Medulla oblongata (tissue), 1 donor: ENCODE results near the gene TBC1D3B.
A peak's percentile ranks its signal among the peaks of the same experiment; 100 is the strongest.
"Not testable (repeated sequence)": the region's sequence is repeated elsewhere in the genome, so short reads cannot be mapped to it uniquely, and the experiment has no call there.

ENCODE experiments used
- DNase-seq: peaks from one replicate; pipeline ENCODE4 v3.0.0-alpha.2; 2015; ENCODE audit errors: extremely low spot score

The TBC1D3B gene

GRCh38 chr17:36181446-36182175 is 5.2 kb upstream of the TBC1D3B start:
- not testable (repeated sequence) for DNase-seq

GRCh38 chr17:36168836-36169235 is 7.6 kb downstream of the TBC1D3B start:
- DNase-seq: not testable (repeated sequence)

- DNase-seq: no peak
Measured at GRCh38 chr17:36153895-36154610, 22.4 kb downstream of the TBC1D3B start.

- no peak for DNase-seq
Measured at GRCh38 chr17:36152639-36153120, 23.8 kb downstream of the TBC1D3B start.

GRCh38 chr17:36151891-36152638 is 24.4 kb downstream of the TBC1D3B start:
- DNase-seq: no peak

- peak; percentile 23 for DNase-seq
Measured at GRCh38 chr17:36149296-36149820, 27.1 kb downstream of the TBC1D3B start.

- peak; percentile 66 for DNase-seq
Measured at GRCh38 chr17:36148559-36149295, 27.7 kb downstream of the TBC1D3B start.

GRCh38 chr17:36147601-36148000 is 28.8 kb downstream of the TBC1D3B start:
- DNase-seq: no peak

GRCh38 chr17:36144981-36145729 is 31.3 kb downstream of the TBC1D3B start:
- no peak for DNase-seq

- no peak for DNase-seq
Measured at GRCh38 chr17:36144014-36144413, 32.4 kb downstream of the TBC1D3B start.

- no peak for DNase-seq
Measured at GRCh38 chr17:36142806-36143205, 33.6 kb downstream of the TBC1D3B start.

GRCh38 chr17:36142235-36142634 is 34.2 kb downstream of the TBC1D3B start:
- no peak for DNase-seq

GRCh38 chr17:36136439-36136838 is 40.0 kb downstream of the TBC1D3B start:
- no peak for DNase-seq

- no peak for DNase-seq
Measured at GRCh38 chr17:36136036-36136435, 40.4 kb downstream of the TBC1D3B start.

GRCh38 chr17:36135465-36135864 is 41.0 kb downstream of the TBC1D3B start:
- no peak for DNase-seq

GRCh38 chr17:36133602-36134236 is 42.7 kb downstream of the TBC1D3B start:
- peak; percentile 59 for DNase-seq

- peak; percentile 10 for DNase-seq
Measured at GRCh38 chr17:36132421-36132831, 44.0 kb downstream of the TBC1D3B start.

- DNase-seq: no peak
Measured at GRCh38 chr17:36131931-36132330, 44.5 kb downstream of the TBC1D3B start.

GRCh38 chr17:36131421-36131820 is 45.0 kb downstream of the TBC1D3B start:
- no peak for DNase-seq

- DNase-seq: no peak
Measured at GRCh38 chr17:36130346-36130745, 46.1 kb downstream of the TBC1D3B start.
